ENCODE measurements around the gene CEL. TPM values are rescaled to one million over a fixed set of nuclear protein-coding genes. Genes with fewer than 3 reads are reported as not detected.

The CEL gene
- total RNA-seq, 1 experiment from 2014 or later: 3.6 TPM

DNA sequence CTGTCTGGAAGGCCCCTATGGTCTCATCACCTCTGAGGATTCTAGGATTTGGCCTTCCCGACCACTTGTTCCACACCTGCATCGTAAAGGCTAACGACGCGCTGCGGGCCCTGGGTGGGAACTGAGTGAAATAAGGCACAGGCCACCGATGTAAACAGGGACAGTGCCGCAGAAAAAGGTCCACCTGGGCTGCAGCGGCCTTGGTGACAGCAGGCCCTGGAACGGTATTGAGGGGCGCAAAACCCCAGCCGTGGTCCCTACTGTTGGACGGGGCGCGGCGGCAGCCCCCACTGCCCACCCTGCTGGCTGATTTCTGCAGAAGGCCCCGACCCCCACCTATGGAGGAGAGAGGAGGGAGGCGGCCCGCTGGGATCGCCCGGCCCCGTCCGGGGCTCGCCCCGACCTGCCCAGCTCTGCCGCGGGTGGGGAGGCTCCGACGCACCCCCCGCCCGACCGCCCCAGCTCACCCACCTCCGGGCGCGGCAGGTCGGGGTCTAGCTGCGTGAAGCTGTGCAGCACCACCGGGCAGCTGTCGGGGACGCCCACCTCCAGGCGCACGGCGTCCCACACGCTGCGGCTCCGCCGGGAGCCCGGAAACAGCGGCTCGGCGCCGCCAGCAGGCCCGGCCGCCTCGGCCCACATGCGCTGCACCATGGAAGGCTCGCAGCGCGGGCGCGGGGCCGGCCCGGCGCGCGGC is 58.9 kb downstream of the CEL start:
- H3K27me3 Mint-ChIP-seq (ENCODE audit: low read depth): peaks cover 53% of the 10 kb centered on the region
- Histone ChIP-seq H3K23ac (ENCODE audit: insufficient read length, low read depth, low read length) (no peak overlapping the region), H4K20me1 (ENCODE audit: control insufficient read depth, insufficient read depth, insufficient read length) (peaks cover 8% of the 10 kb centered on the region), H4K8ac (replicated peaks; ENCODE audit: insufficient read length, low read depth, low read length) (no peak overlapping the region), H3K27me3 (ENCODE audit: insufficient read depth, low read length) (peaks cover 8% of the 10 kb centered on the region; the same call in 1 of the 2 replicates), H3K27ac (ENCODE audit: insufficient read length, low read depth, low read length) (no peak overlapping the region), H2AK5ac (ENCODE audit: insufficient read length, low read length) (no peak overlapping the region), H3K18ac (ENCODE audit: insufficient read length, low read depth, low read length) (peak overlapping the region; percentile 46), H2BK12ac (ENCODE audit: insufficient read length, low read depth, low read length) (no peak overlapping the region), H3K9me3 (ENCODE audit: control insufficient read depth, low read depth, low read length) (no peaks in the 10 kb centered on the region), H3K79me1 (ENCODE audit: insufficient read depth, low read depth, low read length, poor library complexity, severe bottlenecking) (no peaks in the 10 kb centered on the region), H3K79me2 (ENCODE audit: insufficient read depth, low read length) (no peaks in the 10 kb centered on the region), H3T11ph (ENCODE audit: low read length) (no peak overlapping the region), H3K4ac (ENCODE audit: low read depth, low read length) (no peak overlapping the region), H3K4me2 (ENCODE audit: insufficient read depth, insufficient read length, low read length) (peak overlapping the region; percentile 58), H2BK120ac (ENCODE audit: low read depth, low read length, poor library complexity, severe bottlenecking) (no peak overlapping the region), H3K56ac (ENCODE audit: insufficient read length, low read depth, low read length) (no peak overlapping the region), H4K5ac (ENCODE audit: insufficient read length, low read depth, low read length) (no peak overlapping the region), H2AFZ (ENCODE audit: low read length) (no peak overlapping the region), H3K4me1 (ENCODE audit: insufficient read depth, low read length) (peaks cover 3% of the 10 kb centered on the region; the same call in 1 of the 2 replicates), H2BK5ac (ENCODE audit: insufficient read length, low read length) (no peak overlapping the region), H2BK15ac (ENCODE audit: low read depth, low read length) (no peak overlapping the region), H3K14ac (ENCODE audit: insufficient read depth, low read length) (peak overlapping the region; percentile 69), H2BK20ac (ENCODE audit: low read depth, low read length, poor library complexity, severe bottlenecking) (no peak overlapping the region), H4K91ac (ENCODE audit: insufficient read length, low read depth, low read length) (no peak overlapping the region), H3K23me2 (ENCODE audit: insufficient read length, low read depth, low read length, poor library complexity, severe bottlenecking) (peaks cover 9% of the 10 kb centered on the region), H3K9ac (ENCODE audit: extremely low read depth, insufficient read length, low read length) (peak overlapping the region; percentile 15)
- WGBS (ENCODE audit: extremely low coverage, insufficient read length, low lambda C conversion rate): no CpG with 5 or more reads among the region's 66 CpGs
- H3K4me3 Mint-ChIP-seq: peak overlapping the region; percentile 64 to 83
- H3K36me3 Mint-ChIP-seq (ENCODE audit: insufficient read depth in 1 of 3, low read depth in 3 of 3): no peaks in the 10 kb centered on the region; a peak in 1 of 7 replicates
- TF ChIP-seq, protein P1, sequence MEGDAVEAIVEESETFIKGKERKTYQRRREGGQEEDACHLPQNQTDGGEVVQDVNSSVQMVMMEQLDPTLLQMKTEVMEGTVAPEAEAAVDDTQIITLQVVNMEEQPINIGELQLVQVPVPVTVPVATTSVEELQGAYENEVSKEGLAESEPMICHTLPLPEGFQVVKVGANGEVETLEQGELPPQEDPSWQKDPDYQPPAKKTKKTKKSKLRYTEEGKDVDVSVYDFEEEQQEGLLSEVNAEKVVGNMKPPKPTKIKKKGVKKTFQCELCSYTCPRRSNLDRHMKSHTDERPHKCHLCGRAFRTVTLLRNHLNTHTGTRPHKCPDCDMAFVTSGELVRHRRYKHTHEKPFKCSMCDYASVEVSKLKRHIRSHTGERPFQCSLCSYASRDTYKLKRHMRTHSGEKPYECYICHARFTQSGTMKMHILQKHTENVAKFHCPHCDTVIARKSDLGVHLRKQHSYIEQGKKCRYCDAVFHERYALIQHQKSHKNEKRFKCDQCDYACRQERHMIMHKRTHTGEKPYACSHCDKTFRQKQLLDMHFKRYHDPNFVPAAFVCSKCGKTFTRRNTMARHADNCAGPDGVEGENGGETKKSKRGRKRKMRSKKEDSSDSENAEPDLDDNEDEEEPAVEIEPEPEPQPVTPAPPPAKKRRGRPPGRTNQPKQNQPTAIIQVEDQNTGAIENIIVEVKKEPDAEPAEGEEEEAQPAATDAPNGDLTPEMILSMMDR (conservative IDR thresholded peaks at IDR 0.05): no peak
- DNase-seq: peak; percentile 43
- H3K4me1 Mint-ChIP-seq: peaks cover 9 to 29% of the 10 kb centered on the region in 2 experiments
- no peaks in the 10 kb centered on the region for H3K9me3 Mint-ChIP-seq
- H3K27ac Mint-ChIP-seq: no peak overlapping the region

Small RNA genes within 50 kb of the gene (microRNA-seq; reads per million reads assigned to microRNA genes)
- 1.2 reads per million, percentile 3 among the genes with 10 or more reads in this experiment for gene MIR6877 (ENCODE audit: borderline microRNAs expressed)

Other genes starting within 250 kb of the CEL start
- 0.44 and 0.46 TPM in 2 replicates for gene AK8, start 183.7 kb upstream of the CEL start, total RNA-seq (2021)
- gene SPACA9, start 183.1 kb upstream of the CEL start, total RNA-seq (2021): 0.99 and 1.3 TPM in 2 replicates
- 31.7 and 32.7 TPM in 2 replicates for gene TSC1, start 117.4 kb upstream of the CEL start, total RNA-seq (2021)
- not detected in 2 replicates for gene GFI1B, start 83.3 kb upstream of the CEL start, total RNA-seq (2021)
- gene GTF3C5, start 31.0 kb upstream of the CEL start, total RNA-seq (2021): 85.5 and 88.9 TPM in 2 replicates
- 20.9 and 21.3 TPM in 2 replicates for gene RALGDS, start 59.3 kb downstream of the CEL start, total RNA-seq (2021)
- gene GBGT1, start 101.9 kb downstream of the CEL start, total RNA-seq (2021): 9.3 TPM in 2 replicates
- gene OBP2B, start 147.3 kb downstream of the CEL start, total RNA-seq (2021): not detected in 2 replicates
- 0.31 and 0.37 TPM in 2 replicates for gene ABO, start 213.2 kb downstream of the CEL start, total RNA-seq (2021)